Right atrium auricular region (tissue), 2 donors: Measurements from ENCODE around the gene GAB4. TPM values are rescaled to one million over a fixed set of nuclear protein-coding genes. Genes with fewer than 3 reads are reported as not detected.

Experiments
- DNase-seq: peaks from one replicate; pipeline ENCODE4 v3.0.0-alpha.2; 2019; ENCODE audit warnings: low spot score
- H3K27ac ChIP-seq, 2 donors: fragments of 200-600 bp; sonication (generic); 1 replicate in 1 of 2; 2 replicates in 1 of 2; pipeline ENCODE4 v1.5.1; 2016 to 2019
- H3K27me3 ChIP-seq, 2 donors: fragments of 200-600 bp; sonication (generic); one replicate each; pipeline versions ENCODE4 v1.5.1 to v1.6.0; 2017 to 2019
- H3K36me3 ChIP-seq: fragments of 200-600 bp; sonication (generic); one replicate; pipeline ENCODE4 v1.5.1; 2016
- H3K4me1 ChIP-seq, 2 donors: fragments of 200-600 bp; sonication (generic); one replicate each; pipeline versions ENCODE4 v1.5.1 to v1.6.0; 2017 to 2019
- H3K4me3 ChIP-seq, 2 donors: fragments of 200-600 bp; sonication (generic); 1 replicate in 1 of 2; 2 replicates in 1 of 2; pipeline ENCODE4 v1.5.1; 2017 to 2019; ENCODE audit warnings: mild to moderate bottlenecking in 1 of 2, moderate library complexity in 1 of 2
- H3K9me3 ChIP-seq, 2 donors: fragments of 200-600 bp; sonication (generic); one replicate each; pipeline ENCODE4 v1.5.1; 2019
- total RNA-seq, 2 donors: library from RNA; depleted of rRNA; stranded (reverse); fragments of >200 nt; gene quantifications; one replicate each; pipeline ENCODE4 v1.1.0, GENCODE V29; 2016
- TF ChIP-seq, protein P1 (sequence below), 2 donors: fragments of 200-600 bp; sonication (generic); IDR thresholded peaks; one replicate each; pipeline ENCODE4 v1.5.1; 2019; ENCODE audit warnings: antibody characterized with exemption in 2 of 2

Gene GAB4
- total RNA-seq, 2 donors from 2014 or later: not detected

DNA sequence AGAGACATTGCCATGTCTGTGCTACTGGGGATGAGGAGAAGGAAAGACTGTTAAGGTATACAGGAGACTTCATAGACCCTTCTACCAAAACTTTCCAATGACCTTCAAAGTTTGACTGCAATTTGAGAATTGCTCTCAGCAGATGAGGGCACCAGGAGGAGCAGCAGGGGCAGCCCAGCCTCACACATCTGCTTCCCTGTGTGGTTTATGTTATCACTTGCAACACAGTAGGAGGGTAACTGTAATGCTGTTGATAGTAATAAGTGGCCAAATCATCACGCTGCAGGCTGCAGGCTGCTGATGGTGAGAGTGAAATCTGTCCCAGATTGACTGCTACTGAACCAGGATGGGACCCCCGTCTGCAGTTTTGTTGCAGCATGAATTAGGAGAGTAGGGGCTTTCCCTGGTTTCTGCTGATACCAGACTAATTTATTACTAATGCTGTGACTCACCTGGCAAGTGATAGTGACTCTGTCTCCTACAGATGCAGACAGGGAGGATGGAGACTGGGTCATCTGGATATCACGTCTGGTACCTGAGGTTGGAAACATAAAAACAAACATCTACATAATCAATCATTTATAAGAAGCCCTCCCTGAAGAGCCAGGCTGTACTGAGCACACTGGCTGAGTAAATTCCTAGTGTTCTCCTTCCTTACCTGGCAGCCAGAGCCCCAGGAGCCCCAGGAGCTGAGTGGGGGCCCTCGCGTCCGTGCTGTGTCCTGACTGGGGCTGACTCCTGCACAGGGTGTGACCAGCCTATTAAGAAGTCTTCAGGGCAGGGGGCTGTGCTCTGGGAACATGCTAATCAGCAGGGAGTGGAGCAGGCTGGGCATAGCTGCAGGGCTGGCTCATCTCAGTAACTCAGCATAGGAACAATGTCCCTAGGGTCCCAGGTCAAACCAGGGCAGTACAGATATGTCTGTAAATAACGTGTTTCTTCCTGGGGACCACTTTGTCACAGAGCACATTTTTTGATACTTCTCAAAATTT lies 74.4 kb downstream of the GAB4 start:
- Histone ChIP-seq H3K27ac (no peak overlapping the region), H3K27me3 (no peaks in the 10 kb centered on the region), H3K4me1 (no peaks in the 10 kb centered on the region), H3K9me3 (no peaks in the 10 kb centered on the region), H3K36me3 (no peaks in the 10 kb centered on the region), H3K4me3 (no peak overlapping the region)
- TF ChIP-seq, protein P1, sequence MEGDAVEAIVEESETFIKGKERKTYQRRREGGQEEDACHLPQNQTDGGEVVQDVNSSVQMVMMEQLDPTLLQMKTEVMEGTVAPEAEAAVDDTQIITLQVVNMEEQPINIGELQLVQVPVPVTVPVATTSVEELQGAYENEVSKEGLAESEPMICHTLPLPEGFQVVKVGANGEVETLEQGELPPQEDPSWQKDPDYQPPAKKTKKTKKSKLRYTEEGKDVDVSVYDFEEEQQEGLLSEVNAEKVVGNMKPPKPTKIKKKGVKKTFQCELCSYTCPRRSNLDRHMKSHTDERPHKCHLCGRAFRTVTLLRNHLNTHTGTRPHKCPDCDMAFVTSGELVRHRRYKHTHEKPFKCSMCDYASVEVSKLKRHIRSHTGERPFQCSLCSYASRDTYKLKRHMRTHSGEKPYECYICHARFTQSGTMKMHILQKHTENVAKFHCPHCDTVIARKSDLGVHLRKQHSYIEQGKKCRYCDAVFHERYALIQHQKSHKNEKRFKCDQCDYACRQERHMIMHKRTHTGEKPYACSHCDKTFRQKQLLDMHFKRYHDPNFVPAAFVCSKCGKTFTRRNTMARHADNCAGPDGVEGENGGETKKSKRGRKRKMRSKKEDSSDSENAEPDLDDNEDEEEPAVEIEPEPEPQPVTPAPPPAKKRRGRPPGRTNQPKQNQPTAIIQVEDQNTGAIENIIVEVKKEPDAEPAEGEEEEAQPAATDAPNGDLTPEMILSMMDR (IDR thresholded peaks at IDR 0.05): no peak
- no peak for DNase-seq

DNA sequence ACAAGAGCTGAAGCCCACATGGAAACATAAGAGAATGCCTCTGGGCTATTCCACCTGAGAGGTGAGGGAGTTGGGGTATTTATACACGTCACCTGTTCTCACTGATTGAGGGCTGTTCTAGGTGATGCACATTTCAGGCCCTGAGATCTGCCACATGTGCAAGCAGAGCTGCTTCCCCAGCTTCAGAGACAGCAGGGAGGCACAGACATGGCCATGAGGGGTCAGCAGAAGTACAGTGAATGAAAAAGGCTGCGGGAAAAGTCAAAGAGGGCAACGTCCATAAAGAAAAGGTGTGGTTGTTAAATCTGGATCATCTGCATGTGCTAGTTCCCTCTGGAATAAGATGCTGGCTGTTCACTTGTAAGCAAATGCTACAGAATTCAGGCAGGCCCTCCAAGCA lies 75.4 kb downstream of the GAB4 start:
- Histone ChIP-seq H3K27me3 (no peaks in the 10 kb centered on the region), H3K4me1 (no peaks in the 10 kb centered on the region), H3K36me3 (no peaks in the 10 kb centered on the region), H3K27ac (no peak overlapping the region), H3K4me3 (no peak overlapping the region), H3K9me3 (no peaks in the 10 kb centered on the region)
- TF ChIP-seq, protein P1 (IDR thresholded peaks at IDR 0.05): peak in 1 of 2 donors; percentile 20
- no peak for DNase-seq

DNA sequence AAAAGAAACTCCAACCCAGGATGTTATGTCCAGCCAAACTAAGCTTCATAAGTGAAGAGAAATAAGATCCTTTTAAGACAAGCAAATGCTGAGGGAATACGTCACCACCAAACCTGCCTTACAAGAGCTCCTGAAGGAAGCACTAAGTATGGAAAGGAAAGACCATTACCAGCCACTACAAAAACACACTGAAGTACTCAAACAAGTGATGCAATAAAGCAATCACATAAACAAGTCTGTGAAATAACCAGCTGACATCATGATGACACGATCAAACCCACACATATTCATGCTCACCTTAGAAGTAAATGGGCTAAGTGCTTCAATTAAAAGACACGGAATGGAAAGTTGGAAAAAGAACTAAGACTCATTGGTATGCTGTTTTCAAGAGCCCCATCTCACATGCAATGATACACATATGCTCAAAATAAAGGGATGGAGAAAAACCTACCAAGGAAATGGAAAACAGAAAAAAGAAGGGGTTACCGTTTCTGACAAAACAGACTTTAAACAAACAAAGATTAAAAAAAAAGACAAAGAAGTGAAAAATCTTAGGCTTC lies 82.5 kb downstream of the GAB4 start:
- DNase-seq: no peak
- Histone ChIP-seq H3K9me3 (no peaks in the 10 kb centered on the region), H3K4me3 (no peak overlapping the region), H3K36me3 (no peaks in the 10 kb centered on the region), H3K27me3 (no peaks in the 10 kb centered on the region), H3K4me1 (no peaks in the 10 kb centered on the region), H3K27ac (no peak overlapping the region)
- TF ChIP-seq, protein P1 (IDR thresholded peaks at IDR 0.05): no peak

DNA sequence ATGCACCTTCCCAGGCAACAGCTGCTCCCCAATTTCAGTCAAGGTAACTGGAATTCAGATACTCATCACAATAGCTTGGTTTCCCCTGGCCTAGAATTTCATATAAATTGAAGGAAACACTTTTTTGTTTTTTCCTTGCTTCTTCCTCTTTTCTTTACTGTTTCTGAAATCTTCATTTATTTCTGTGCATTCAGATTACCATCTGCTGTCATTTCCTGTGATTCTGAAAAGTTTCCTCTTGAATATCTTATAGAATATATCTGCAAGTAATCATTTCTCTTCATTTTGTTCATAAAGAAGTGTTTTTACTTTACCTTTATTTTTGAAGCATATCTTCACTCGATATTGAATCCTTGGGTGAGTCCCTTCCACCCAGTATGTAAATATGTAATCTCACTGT lies 85.3 kb downstream of the GAB4 start:
- Histone ChIP-seq H3K27ac (no peak overlapping the region), H3K9me3 (no peaks in the 10 kb centered on the region), H3K4me1 (no peaks in the 10 kb centered on the region), H3K36me3 (no peaks in the 10 kb centered on the region), H3K4me3 (no peak overlapping the region), H3K27me3 (no peaks in the 10 kb centered on the region)
- TF ChIP-seq, protein P1 (IDR thresholded peaks at IDR 0.05): no peak
- no peak for DNase-seq

DNA sequence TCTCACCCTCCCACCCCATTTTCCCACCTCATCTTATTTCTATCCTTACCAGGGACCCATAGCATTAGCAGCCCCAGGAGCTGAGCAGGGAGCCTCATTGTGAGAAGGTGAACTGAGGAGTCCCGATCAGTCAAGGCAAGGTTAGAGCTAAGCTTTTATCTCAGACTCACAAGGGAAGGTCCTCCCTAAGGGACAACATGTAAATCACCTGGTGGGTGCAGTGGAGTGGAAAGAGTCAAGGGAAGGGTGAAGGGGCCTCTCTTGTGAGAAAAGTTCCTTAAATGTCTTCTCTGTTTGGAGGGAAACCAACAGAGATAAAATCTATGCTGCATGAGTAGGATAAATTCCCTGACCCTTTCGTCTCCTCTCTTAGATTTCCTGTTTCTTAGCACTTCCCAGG lies 85.9 kb downstream of the GAB4 start:
- Histone ChIP-seq H3K4me3 (no peak overlapping the region), H3K27ac (no peak overlapping the region), H3K4me1 (no peaks in the 10 kb centered on the region), H3K36me3 (no peaks in the 10 kb centered on the region), H3K9me3 (no peaks in the 10 kb centered on the region), H3K27me3 (peaks cover 0 to 2% of the 10 kb centered on the region in 2 donors)
- no peak for DNase-seq
- TF ChIP-seq, protein P1 (IDR thresholded peaks at IDR 0.05): no peak
